Ramos (cell line): ENCODE data around the gene MCC.

ENCODE experiments used
- in situ Hi-C: fragments of 300-500 bp; cut with MboI; formaldehyde crosslinking; loops from one replicate; pipeline ENCODE4 v1.14.3; 2022; ENCODE audit warnings: low sequenced_read_pairs; ENCODE audit not compliant: unreplicated experiment

MCC gene

DNA sequence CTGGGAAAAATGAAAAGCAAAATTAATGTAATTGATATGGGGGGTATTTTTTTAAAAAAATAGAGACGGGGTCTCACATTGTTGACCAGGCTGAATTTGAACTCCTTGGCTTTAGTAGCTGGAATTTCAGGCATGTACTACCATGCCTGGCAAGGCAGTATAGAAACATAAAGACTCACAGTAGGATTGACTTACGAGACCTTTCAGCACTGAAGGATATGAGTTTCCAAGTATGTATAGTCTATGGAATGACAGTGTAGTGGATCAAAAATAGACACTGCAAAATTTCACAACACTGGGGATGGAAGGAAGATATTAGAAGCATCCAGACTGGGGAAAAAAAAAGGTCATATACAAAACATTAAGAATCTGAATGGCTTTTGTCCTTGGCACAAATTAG, 504.9 kb downstream of the MCC start:
- in situ Hi-C loops = no loop called here

GRCh38 chr5:112979723-112980122, 508.5 kb downstream of the MCC start:
- in situ Hi-C loops = no loop called here

- in situ Hi-C loops = no loop called here
These were observed 509.4 kb downstream of the MCC start for GRCh38 chr5:112978836-112979235.

DNA sequence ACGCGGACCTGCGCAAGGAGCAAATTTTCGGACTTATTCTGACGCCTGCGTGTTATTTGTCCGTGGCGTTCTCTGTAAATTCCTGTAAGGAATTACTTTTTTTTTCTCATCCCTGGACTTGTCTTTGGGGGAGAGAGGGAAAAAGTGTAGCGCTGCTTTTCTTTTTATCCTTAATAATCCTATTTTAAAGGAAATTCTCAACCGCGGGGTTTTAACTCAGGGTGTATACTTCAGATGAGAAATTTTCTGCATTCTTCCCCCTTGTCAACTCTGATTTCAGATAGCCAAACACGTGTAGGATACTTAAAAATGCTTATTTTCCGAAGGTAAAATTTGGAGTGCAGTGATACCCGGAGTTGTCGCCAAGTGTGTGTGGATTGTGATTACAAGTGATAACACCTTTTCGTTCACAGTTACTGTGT, 510.8 kb downstream of the MCC start:
- in situ Hi-C loops = no loop called here

DNA sequence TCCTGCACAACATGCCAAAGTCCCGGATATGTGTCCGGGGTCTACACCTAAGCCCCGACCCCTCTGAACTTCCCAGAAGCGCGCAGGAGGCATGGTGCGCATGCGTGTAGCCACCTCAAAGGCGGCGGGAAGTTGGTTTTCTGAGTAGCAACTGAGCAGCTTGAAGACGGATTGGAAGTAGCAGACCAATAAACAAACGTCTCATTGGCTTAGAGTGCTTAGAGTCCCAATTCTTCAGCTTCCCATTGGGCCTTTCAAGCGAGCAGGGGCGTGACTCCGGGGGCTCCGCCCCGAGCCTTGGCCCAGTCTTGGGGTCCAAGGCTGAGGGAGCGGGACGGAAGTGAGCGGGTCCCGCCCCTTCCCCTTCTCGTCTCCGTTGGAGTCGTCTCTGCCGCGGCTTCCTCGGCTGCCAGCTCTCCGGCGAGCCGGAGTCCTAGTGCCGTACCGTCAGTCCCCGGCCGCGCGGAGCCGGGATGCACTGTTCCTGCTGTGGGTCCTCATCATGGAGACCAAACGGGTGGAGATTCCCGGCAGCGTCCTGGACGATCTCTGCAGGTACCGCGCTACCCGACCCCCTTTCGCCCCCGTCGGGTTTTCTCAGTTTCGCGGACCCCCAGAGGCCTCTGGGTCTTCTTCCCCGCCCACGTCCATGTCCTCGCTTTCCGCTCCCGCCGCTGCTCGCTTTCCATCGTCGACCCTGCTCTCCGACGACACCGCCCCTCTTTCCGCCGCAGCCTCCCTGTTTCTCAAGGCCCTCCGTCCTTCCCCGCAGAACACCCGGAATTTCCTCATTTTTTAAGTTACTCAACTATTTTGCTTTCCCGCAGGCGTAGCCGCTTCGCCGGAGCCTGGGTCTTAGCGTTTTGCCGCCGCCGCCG, 511.6 kb downstream of the MCC start, which contains the start of gene DCP2:
Gene DCP2 (plus strand): TSS at position 367 of the 878 bp plus-strand sequence. CDS start 136 bp downstream, at position 503.
- in situ Hi-C loops = no loop called here

GRCh38 chr5:112975721-112976431, 512.4 kb downstream of the MCC start:
- in situ Hi-C loops = no loop called here

DNA sequence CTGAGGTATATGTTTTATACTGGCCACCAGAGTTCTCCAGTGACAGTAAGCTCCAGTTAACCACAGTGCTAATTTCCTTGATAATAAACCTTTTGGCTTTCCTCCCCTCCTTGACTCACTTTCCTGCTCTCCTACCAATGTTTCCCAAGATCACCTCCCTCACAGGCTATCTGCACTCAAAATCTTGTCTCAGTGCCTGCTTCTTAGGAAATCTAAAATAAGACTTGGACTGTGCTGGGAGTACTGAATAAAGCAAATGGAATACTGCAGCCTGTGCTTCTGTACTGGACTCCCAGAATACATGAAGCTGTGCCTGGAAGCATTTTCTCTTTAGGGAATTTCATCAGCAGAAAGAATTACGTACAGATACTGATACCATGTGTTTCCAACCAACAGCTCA, 513.4 kb downstream of the MCC start:
- in situ Hi-C loops = no loop called here

DNA sequence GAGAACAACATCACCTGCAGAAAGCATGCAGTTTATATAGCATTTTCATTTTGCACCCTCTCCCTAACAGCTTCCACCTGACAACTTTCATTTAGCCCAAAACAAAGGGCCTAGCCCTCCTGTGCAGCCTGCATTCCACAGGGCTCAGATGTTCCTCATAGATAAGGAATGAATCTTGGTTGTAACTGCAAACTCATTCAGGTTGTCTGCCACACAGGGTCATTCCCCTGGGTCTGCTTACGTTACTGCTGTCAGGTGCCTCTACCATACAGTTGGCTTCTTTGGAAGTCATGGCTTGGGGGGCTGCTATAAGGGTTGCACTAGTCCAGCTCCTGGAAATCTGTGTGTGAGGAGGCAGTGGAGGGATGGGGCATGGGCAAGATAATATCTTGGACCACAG, 514.3 kb downstream of the MCC start:
- in situ Hi-C loops = no loop called here

- in situ Hi-C loops = no loop called here
These were observed 515.2 kb downstream of the MCC start for GRCh38 chr5:112973036-112973435.
